Endometrial microvascular endothelial cells (primary cell): ENCODE results near the gene SMURF2. TPM values are rescaled to one million over a fixed set of nuclear protein-coding genes. Genes with fewer than 3 reads are reported as not detected.
"Not testable (repeated sequence)": the region's sequence is repeated elsewhere in the genome, so short reads cannot be mapped to it uniquely, and the experiment has no call there.

Experiments used
- in situ Hi-C: cut with HindIII; loops from 2 replicates; pipeline ENCODE4 v1.10.0; 2017; ENCODE audit warnings: low sequenced_read_pairs, low pct_unique_long_range_greater_than_20kb; ENCODE audit errors: inconsistent ontology term
- total RNA-seq: library from RNA; depleted of rRNA; stranded (reverse); fragments of >200 nt; gene quantifications from one replicate; pipeline ENCODE4 v1.2.3, GENCODE V29; 2015; ENCODE audit errors: inconsistent ontology term

The SMURF2 gene
- total RNA-seq, 1 donor from 2014 or later: 138 TPM

DNA sequence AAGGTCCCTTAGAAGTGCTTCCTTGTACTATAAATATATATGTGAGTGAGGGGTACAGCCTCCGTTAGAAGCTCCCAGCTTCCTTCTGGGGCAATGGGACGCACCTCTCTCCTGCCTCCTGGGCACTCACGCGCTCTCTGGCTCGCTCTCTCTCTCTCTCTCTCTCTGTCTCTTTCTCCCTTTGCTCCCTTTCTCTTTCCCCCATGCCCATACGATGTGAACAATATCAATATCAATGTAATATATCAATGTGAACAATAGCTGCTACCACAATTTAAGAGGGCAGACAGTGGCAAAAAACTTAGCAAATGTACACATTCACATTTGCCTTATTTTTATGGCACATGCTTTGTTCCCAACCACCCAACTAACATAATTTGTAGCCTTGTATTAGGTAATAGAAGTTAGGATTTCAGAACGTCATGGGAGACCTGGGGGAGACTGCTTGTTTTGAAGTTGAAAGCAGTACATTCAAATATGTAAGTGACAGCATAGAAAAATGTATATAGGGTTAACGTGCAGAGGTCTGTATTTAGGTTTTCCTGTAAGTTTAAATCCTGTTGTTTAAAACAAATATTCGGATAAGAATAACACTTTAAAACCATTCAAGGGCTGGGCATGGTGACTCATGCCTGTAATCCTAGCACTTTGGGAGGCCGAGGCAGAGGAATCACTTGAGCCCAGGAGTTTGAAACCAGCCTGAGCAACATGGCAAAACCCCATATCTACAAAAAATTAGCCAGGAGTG is 8.9 kb upstream of the SMURF2 start:
- in situ Hi-C loops: not testable (repeated sequence)

- in situ Hi-C loops: not testable (repeated sequence)
Observed at GRCh38 chr17:64667807-64668721, 6.0 kb upstream of the SMURF2 start.

GRCh38 chr17:64664299-64664981 is 2.3 kb upstream of the SMURF2 start:
- in situ Hi-C loops: not testable (repeated sequence)

DNA sequence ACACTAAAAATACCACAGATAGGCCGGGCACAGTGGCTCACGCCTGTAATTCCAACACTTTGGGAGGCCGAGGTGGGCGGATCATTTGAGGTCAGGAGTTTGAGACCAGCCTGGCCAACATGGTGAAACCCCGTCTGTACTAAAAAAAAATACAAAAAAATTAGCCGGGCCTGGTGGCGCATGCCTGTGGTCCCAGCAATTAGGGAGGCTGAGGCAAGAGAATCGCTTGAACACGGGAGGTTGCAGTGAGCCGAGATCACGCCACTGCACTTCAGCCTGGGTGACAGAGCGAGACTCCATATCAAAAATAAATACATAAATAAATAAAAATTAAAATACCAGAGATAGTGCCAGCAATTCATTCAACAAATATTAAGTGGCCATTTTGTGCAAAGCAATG is 1.7 kb upstream of the SMURF2 start:
- in situ Hi-C loops: not testable (repeated sequence)

- in situ Hi-C loops: no loop called here
Observed at GRCh38 chr17:64662774-64663367, 764 bp upstream of the SMURF2 start.

- in situ Hi-C loops: no loop called here
Observed at GRCh38 chr17:64661726-64661975, 456 bp downstream of the SMURF2 start.

DNA sequence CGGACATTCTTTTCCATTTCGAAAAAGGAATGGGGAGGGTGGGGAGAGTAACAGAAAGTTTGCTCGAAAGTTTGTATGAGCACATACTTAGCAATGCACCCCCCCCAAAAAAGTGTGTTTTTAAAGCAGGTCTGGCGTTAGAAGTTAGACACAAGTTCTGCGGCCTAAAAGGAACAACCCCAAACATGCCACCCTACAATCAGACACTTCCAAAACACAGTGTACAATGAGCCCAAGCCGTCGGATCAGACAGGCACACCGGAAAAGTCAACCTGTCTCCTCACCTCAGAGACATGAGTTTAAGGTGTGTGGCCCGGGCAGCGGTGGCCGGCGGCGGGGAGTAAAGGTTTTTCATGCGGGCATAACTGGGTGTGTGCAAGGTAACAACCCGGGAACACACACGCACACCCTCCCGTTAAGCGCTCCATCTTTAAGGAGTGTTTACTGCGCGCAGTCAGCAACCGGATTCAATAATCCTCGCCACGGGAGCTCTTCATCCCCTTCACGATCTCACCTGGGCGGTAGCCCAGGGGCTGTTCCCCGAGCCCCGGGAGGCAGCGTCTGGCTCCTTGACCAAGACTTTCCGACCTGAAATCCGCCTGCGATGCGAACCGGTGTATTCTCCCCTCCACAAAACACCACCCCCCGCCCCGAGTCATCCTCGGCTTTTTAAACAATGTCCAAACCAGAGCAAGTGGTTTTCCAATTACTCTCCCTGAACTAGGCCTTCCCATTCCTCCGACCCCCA is 955 bp downstream of the SMURF2 start:
- in situ Hi-C loops: not testable (repeated sequence)

DNA sequence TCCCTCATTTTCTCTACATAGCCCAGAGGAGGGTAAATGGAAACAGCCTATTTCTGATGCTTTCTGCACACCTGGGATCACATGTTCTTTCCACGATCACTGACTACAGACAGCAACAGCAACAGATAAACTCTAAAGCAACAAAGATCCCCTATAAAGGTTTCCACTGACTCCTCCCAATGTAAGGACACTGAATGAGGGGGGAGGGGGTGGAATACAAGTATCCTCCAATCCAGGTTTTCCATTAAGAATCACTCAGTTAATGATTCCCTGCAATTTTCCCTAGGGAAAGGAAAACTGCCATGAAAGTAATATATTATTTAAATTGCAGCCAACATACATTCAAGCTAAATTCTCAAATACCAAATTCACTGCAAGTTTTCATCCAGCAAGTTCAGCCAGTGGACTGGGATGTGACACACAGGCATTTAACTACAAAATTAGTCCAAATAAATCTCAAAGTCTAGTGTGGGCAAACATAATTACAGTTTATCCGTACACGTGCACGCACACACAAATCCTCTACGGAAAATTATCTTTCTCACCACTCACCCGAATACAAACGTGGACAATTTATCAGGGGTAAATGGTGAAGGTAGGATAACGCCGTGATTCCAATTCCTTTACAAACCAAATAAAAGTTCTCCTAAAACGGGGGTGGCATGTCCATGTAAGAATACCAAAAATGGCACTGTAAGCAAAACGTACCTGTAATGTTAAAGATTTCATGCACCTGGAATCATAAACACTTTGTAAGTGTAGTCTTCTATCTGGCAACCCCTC is 1.7 kb downstream of the SMURF2 start:
- in situ Hi-C loops: not testable (repeated sequence)

DNA sequence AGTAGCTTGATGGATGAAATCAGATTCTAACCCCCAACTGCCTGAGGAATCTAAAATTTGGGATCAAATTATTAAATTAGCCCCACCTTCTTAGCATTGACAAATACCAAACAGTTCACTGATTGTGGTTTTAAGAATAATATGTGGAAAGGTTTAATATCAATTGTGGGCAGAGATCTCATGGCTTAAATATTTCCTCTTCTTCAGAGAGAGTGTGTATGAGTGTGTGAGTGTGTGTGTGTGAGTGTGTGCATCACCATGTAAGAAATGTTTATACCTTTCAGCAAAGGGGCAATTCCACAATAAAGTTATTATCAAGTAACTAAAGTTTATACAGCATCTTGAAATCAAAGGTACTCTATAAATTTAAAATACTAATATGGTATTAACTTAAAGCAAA is 3.2 kb downstream of the SMURF2 start:
- in situ Hi-C loops: no loop called here

- in situ Hi-C loops: no loop called here
Observed at GRCh38 chr17:64657610-64658125, 4.4 kb downstream of the SMURF2 start.

DNA sequence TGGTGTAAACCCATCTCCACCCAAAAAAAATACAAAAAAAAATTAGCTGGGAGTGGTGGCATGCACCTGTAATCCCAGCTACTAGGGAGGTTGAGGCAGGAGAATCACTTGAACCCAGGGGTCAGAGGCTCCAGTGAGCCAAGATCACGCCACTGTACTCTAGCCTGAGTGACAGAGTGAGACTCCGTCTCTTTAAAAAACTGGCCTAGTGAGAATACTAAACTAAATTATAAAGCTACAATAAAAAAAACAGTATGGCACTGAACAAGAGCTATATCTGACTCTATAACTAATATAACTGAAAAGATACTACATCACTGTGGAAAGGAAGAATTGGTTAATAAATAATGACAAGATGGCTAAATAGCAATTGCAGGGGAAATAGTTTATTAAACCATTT is 6.4 kb downstream of the SMURF2 start:
- in situ Hi-C loops: no loop called here

DNA sequence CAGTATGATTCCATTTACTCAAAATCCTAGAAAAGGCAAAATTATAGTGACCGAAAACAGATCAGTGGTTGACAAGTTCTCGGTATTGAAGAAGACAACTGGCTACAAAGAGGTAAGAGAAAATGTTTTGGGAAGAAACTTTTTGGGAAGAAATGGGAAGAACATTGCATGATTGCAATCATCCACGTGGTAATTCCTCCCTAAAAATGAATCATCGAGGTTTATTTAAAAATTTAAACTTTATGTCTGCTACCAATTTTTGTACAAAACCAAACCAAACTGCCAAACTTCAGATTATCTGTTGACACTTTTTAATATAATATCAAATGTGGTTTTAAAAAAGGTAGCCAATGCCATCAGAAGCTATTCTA is 8.1 kb downstream of the SMURF2 start:
- in situ Hi-C loops: no loop called here

- in situ Hi-C loops: no loop called here
Observed at GRCh38 chr17:64653325-64653984, 8.7 kb downstream of the SMURF2 start.

- in situ Hi-C loops: no loop called here
Observed at GRCh38 chr17:64651889-64652288, 10.2 kb downstream of the SMURF2 start.

- in situ Hi-C loops: no loop called here
Observed at GRCh38 chr17:64648234-64648633, 13.9 kb downstream of the SMURF2 start.

DNA sequence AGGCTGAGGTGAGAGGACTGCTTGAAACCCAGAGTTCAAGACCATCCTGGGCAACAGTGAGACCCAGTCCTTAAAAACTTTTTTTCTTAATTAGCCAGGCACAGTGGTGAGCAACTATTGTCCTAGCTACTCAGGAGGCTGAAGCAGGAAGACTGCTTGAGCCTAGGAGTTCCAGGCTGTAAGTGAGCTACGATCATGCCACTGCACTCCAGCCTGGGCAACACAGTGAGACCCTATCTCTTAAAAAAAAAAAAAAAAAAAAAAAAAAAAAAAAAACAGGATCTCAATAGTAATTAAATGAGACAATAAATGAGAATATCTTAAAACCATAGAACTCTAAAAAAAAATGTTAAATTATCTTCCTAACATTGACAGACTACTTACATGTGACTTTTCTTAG is 14.3 kb downstream of the SMURF2 start:
- in situ Hi-C loops: no loop called here

GRCh38 chr17:64639516-64639915 is 22.6 kb downstream of the SMURF2 start:
- in situ Hi-C loops: no loop called here
